HepG2 (cell line): ENCODE data around the gene IL22RA1. TPM values are rescaled to one million over a fixed set of nuclear protein-coding genes. Genes with fewer than 3 reads are reported as not detected.
A peak's percentile ranks its signal among the peaks of the same experiment; 100 is the strongest.

Experiments
- CBX1 ChIP-seq: IDR thresholded peaks from one replicate; pipeline ENCODE4 v1.6.1; 2016; ENCODE audit warnings: antibody characterized with exemption, low read depth
- FOXK2 ChIP-seq: fragments of 450-650 bp; IDR thresholded peaks from 2 replicates; pipeline ENCODE4 v1.6.1; 2016
- GTF3A ChIP-seq: sonication (generic); formaldehyde crosslinking; conservative IDR thresholded peaks from 2 replicates; pipeline ENCODE4 v1.4.0; 2020; ENCODE audit warnings: mild to moderate bottlenecking, missing genetic modification reagents
- HMGXB4 ChIP-seq, 2 experiments: sonication (generic) in 1 of 2; formaldehyde crosslinking in 1 of 2; IDR thresholded peaks; 2 replicates each; pipeline versions ENCODE4 v1.4.0 to v1.6.1; 2018 to 2020; ENCODE audit warnings: missing genetic modification reagents in 2 of 2, borderline replicate concordance in 1 of 2, low read depth in 1 of 2, mild to moderate bottlenecking in 1 of 2, missing biosample characterization in 1 of 2
- MATR3 ChIP-seq: sonication (generic); formaldehyde crosslinking; IDR thresholded peaks from 2 replicates; pipeline ENCODE4 v1.4.0; 2020; ENCODE audit warnings: missing genetic modification reagents
- MLX ChIP-seq: IDR thresholded peaks from 2 replicates; pipeline ENCODE4 v1.6.1; 2016
- NFYC ChIP-seq: IDR thresholded peaks from 2 replicates; pipeline ENCODE4 v1.6.1; 2016; ENCODE audit warnings: missing genetic modification reagents, missing compliant biosample characterization
- PCBP2 ChIP-seq: fragments of 200-400 bp; formaldehyde crosslinking; optimal IDR thresholded peaks from 2 replicates; pipeline ENCODE3; 2018; ENCODE audit warnings: low read length, low read depth; ENCODE audit not compliant: poor library complexity, severe bottlenecking
- POGZ ChIP-seq: sonication (generic); formaldehyde crosslinking; IDR thresholded peaks from 2 replicates; pipeline ENCODE4 v1.4.0; 2020; ENCODE audit warnings: mild to moderate bottlenecking, missing genetic modification reagents
- RELA ChIP-seq: sonication (generic); formaldehyde crosslinking; IDR thresholded peaks from 2 replicates; pipeline ENCODE4 v1.4.0; 2020; ENCODE audit warnings: missing genetic modification reagents
- SIX4 ChIP-seq: sonication (generic); formaldehyde crosslinking; IDR thresholded peaks from 2 replicates; pipeline ENCODE4 v1.4.0; 2020; ENCODE audit warnings: missing genetic modification reagents
- SP1 ChIP-seq, 2 experiments: fragments of 450-650 bp in 1 of 2; sonication (generic) in 1 of 2; formaldehyde crosslinking in 1 of 2; IDR thresholded peaks; 2 replicates each; pipeline versions ENCODE4 v1.4.0 to v1.6.1; 2016 to 2020; ENCODE audit warnings: missing genetic modification reagents in 1 of 2
- THYN1 ChIP-seq: sonication (generic); formaldehyde crosslinking; IDR thresholded peaks from 2 replicates; pipeline ENCODE4 v1.8.1; 2023; ENCODE audit warnings: low read depth, mild to moderate bottlenecking, moderate library complexity, missing genetic modification reagents, borderline replicate concordance
- TRIM24 ChIP-seq: sonication (generic); formaldehyde crosslinking; IDR thresholded peaks from 2 replicates; pipeline ENCODE4 v1.8.0; 2022; ENCODE audit warnings: mild to moderate bottlenecking, missing genetic modification reagents
- ZNF251 ChIP-seq: sonication (generic); formaldehyde crosslinking; IDR thresholded peaks from 2 replicates; pipeline ENCODE4 v1.9.0; 2021; ENCODE audit warnings: mild to moderate bottlenecking, missing genetic modification reagents
- polyA plus RNA-seq, 8 experiments: library from polyadenylated mRNA; depleted of rRNA in 3 of 8; stranded (reverse) in 7 of 8; unstranded in 1 of 8; fragments of >200 nt; fragmentation: Illumina TruSeq in 4 of 8; extraction: Trizol in 4 of 8; gene quantifications; 2 replicates each; pipeline versions ENCODE4 v1.2.1 to v1.2.3, GENCODE V29; 2011 to 2016; ENCODE audit warnings: low read depth in 4 of 8, missing spikeins in 1 of 8, mixed read lengths in 1 of 8; ENCODE audit not compliant: insufficient read depth in 1 of 8
- total RNA-seq, 5 experiments: library from RNA; depleted of rRNA; stranded (reverse); fragments of >200 nt; fragmentation: Illumina TruSeq; extraction: Trizol; gene quantifications; 2 replicates each; pipeline ENCODE4 v1.2.3, GENCODE V29; 2016; ENCODE audit warnings: low read depth in 1 of 5
- TF ChIP-seq, protein P1 (sequence below): sonication (generic); formaldehyde crosslinking; IDR thresholded peaks from 2 replicates; pipeline ENCODE4 v1.8.1; 2023; ENCODE audit warnings: mild to moderate bottlenecking, moderate library complexity, missing genetic modification reagents
- TF ChIP-seq, protein P2 (sequence below): sonication (generic); formaldehyde crosslinking; IDR thresholded peaks from 2 replicates; pipeline ENCODE4 v1.4.0; 2020; ENCODE audit warnings: missing genetic modification reagents
- TF ChIP-seq, protein P3 (sequence below): fragments of 450-650 bp; IDR thresholded peaks from 2 replicates; pipeline ENCODE4 v1.6.1; 2016

Gene IL22RA1
- total and polyA plus RNA-seq, 2 of the 13 experiments (the other 11 are each of a cell fraction or from before 2014, with no cell fraction given) = 4.4 to 10.2 TPM

GRCh38 chr1:24118410-24119242 lies 24.3 kb downstream of the IL22RA1 start (continued):
- TF ChIP-seq NFYC (no peak), PCBP2 (no peak), SP1 (IDR thresholded peaks at IDR 0.05) (no peak), SP1 (CRISPR knock-in tag; IDR thresholded peaks at IDR 0.05) (no peak), MATR3 (CRISPR knock-in tag) (no peak), GTF3A (CRISPR knock-in tag) (no peak), MLX (CRISPR knock-in tag) (peak; percentile 80; the same call in 1 of the 2 replicates), RELA (no peak), POGZ (CRISPR knock-in tag) (0 out of 2 replicates have a peak, but pooled peaks have one; percentile 31), TRIM24 (no peak), SIX4 (CRISPR knock-in tag) (no peak), HMGXB4 (CRISPR knock-in tag; IDR thresholded peaks at IDR 0.05; ENCODE audit: borderline replicate concordance in 1 of 2, low read depth in 1 of 2) (no peak), FOXK2 (no peak), THYN1 (CRISPR knock-in tag) (no peak), CBX1 (no peak), ZNF251 (CRISPR knock-in tag) (no peak)
- TF ChIP-seq, protein P1, sequence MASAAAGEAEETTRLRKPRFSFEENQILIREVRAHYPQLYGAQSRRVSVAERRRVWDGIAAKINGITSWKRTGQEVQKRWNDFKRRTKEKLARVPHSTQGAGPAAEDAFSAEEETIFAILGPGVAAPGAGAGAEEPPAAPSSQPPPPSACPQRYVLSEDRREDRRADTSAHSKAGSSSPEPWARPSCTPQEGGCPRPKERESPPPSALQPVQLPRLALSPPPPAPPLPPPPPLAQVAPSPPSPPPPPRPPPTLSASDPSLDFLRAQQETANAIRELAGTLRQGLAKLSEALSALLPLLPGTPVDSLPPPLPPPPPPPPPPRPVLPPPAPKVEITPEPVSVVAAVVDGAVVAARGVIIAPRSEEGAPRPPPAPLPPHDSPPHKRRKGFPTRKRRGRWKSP (CRISPR knock-in tag) = no peak
- TF ChIP-seq, protein P2, sequence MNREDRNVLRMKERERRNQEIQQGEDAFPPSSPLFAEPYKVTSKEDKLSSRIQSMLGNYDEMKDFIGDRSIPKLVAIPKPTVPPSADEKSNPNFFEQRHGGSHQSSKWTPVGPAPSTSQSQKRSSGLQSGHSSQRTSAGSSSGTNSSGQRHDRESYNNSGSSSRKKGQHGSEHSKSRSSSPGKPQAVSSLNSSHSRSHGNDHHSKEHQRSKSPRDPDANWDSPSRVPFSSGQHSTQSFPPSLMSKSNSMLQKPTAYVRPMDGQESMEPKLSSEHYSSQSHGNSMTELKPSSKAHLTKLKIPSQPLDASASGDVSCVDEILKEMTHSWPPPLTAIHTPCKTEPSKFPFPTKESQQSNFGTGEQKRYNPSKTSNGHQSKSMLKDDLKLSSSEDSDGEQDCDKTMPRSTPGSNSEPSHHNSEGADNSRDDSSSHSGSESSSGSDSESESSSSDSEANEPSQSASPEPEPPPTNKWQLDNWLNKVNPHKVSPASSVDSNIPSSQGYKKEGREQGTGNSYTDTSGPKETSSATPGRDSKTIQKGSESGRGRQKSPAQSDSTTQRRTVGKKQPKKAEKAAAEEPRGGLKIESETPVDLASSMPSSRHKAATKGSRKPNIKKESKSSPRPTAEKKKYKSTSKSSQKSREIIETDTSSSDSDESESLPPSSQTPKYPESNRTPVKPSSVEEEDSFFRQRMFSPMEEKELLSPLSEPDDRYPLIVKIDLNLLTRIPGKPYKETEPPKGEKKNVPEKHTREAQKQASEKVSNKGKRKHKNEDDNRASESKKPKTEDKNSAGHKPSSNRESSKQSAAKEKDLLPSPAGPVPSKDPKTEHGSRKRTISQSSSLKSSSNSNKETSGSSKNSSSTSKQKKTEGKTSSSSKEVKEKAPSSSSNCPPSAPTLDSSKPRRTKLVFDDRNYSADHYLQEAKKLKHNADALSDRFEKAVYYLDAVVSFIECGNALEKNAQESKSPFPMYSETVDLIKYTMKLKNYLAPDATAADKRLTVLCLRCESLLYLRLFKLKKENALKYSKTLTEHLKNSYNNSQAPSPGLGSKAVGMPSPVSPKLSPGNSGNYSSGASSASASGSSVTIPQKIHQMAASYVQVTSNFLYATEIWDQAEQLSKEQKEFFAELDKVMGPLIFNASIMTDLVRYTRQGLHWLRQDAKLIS (CRISPR knock-in tag) = no peak
- TF ChIP-seq, protein P3, sequence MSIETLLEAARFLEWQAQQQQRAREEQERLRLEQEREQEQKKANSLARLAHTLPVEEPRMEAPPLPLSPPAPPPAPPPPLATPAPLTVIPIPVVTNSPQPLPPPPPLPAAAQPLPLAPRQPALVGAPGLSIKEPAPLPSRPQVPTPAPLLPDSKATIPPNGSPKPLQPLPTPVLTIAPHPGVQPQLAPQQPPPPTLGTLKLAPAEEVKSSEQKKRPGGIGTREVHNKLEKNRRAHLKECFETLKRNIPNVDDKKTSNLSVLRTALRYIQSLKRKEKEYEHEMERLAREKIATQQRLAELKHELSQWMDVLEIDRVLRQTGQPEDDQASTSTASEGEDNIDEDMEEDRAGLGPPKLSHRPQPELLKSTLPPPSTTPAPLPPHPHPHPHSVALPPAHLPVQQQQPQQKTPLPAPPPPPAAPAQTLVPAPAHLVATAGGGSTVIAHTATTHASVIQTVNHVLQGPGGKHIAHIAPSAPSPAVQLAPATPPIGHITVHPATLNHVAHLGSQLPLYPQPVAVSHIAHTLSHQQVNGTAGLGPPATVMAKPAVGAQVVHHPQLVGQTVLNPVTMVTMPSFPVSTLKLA = no peak
